CD4-positive, alpha-beta T cell (primary cell): ENCODE results near the gene CABLES2. TPM values are rescaled to one million over a fixed set of nuclear protein-coding genes. Genes with fewer than 3 reads are reported as not detected.

Experiments used
- ATAC-seq: fragments of 200-7000 bp; cut with Tn5 transposase; one replicate; pipeline ENCODE4 v1.10.0; 2022; ENCODE audit warnings: mild to moderate bottlenecking; ENCODE audit not compliant: poor library complexity
- CTCF ChIA-PET: fragments of 350-600 bp; sonication (Branson Sonifier 250); formaldehyde crosslinking; loops from one replicate; lab custom pipeline; 2021; ENCODE audit warnings: antibody characterized with exemption, inconsistent platforms; lab: Charles Lee
- POLR2A ChIA-PET: fragments of 350-600 bp; sonication (Branson Sonifier 250); formaldehyde crosslinking; loops from one replicate; lab custom pipeline; 2021; ENCODE audit warnings: antibody characterized with exemption, inconsistent platforms; lab: Charles Lee
- DNase-seq, 14 experiments: peaks; one replicate each; pipeline ENCODE4 v3.0.0-alpha.2; 2013 to 2020; ENCODE audit warnings: mixed read lengths in 2 of 14
- H3K27ac ChIP-seq, 2 donors: one replicate each; pipeline versions ENCODE4 v1.5.1 to v1.7.0; 2013; ENCODE audit warnings: low read length in 2 of 2, low read depth in 1 of 2, mild to moderate bottlenecking in 1 of 2
- H3K27me3 ChIP-seq, 2 experiments: 1 replicate in 1 of 2; 2 replicates in 1 of 2; pipeline versions ENCODE4 v1.6.1 to v1.7.0; 2013; ENCODE audit warnings: low read length in 2 of 2, control low read depth in 1 of 2, mild to moderate bottlenecking in 1 of 2, moderate library complexity in 1 of 2; ENCODE audit not compliant: insufficient read depth in 2 of 2, control insufficient read depth in 1 of 2
- H3K36me3 ChIP-seq: one replicate; pipeline ENCODE4 v1.6.1; 2013; ENCODE audit warnings: low read length, control low read depth; ENCODE audit not compliant: insufficient read depth
- H3K4me1 ChIP-seq: one replicate; pipeline ENCODE4 v1.6.1; 2013; ENCODE audit warnings: low read length, control low read depth; ENCODE audit not compliant: insufficient read depth
- H3K4me3 ChIP-seq: one replicate; pipeline ENCODE4 v1.5.1; 2013; ENCODE audit warnings: mild to moderate bottlenecking, low read length, moderate library complexity
- H3K9me3 ChIP-seq, 2 experiments: 1 replicate in 1 of 2; 2 replicates in 1 of 2; pipeline versions ENCODE4 v1.6.1 to v1.7.0; 2013; ENCODE audit warnings: low read length in 2 of 2, mild to moderate bottlenecking in 2 of 2, control low read depth in 1 of 2, moderate library complexity in 1 of 2; ENCODE audit not compliant: control insufficient read depth in 1 of 2, insufficient read depth in 1 of 2
- H3K27ac Mint-ChIP-seq: one replicate; pipeline ENCODE4 v1.8.0; 2020; ENCODE audit warnings: mixed read lengths
- H3K27me3 Mint-ChIP-seq: one replicate; pipeline ENCODE4 v1.8.0; 2021; ENCODE audit warnings: mixed read lengths
- H3K36me3 Mint-ChIP-seq: one replicate; pipeline ENCODE4 v1.8.0; 2021; ENCODE audit warnings: low read depth, mixed read lengths
- H3K4me1 Mint-ChIP-seq: one replicate; pipeline ENCODE4 v1.8.0; 2021; ENCODE audit warnings: low read depth, mixed read lengths
- H3K4me3 Mint-ChIP-seq: one replicate; pipeline ENCODE4 v1.8.0; 2020; ENCODE audit warnings: mild to moderate bottlenecking, mixed read lengths
- H3K9me3 Mint-ChIP-seq: one replicate; pipeline ENCODE4 v1.8.0; 2020; ENCODE audit warnings: mixed read lengths
- intact Hi-C, 2 experiments: fragments of 100-400 bp; cut with DNase I in 1 of 2; cut with micrococcal nuclease in 1 of 2; formaldehyde crosslinking; loops; one replicate each; pipeline versions ENCODE4 v1.15.1 to v1.9.0; 2023 to 2025; cut with DNase I, micrococcal nuclease
- total RNA-seq, 174 experiments: library from RNA in 2 of 174; stranded (reverse) in 2 of 174; gene quantifications; one replicate each; pipeline ENCODE4 v1.2.3 and lab custom pipeline; 2021 to 2026
- TF ChIP-seq, protein P1 (sequence below): fragments of 200-600 bp; IDR thresholded peaks from one replicate; pipeline ENCODE4 v1.8.0; 2022; ENCODE audit warnings: antibody characterized with exemption, mild to moderate bottlenecking

The CABLES2 gene
- total RNA-seq, 2 experiments from 2014 or later: 4.4 TPM

DNA sequence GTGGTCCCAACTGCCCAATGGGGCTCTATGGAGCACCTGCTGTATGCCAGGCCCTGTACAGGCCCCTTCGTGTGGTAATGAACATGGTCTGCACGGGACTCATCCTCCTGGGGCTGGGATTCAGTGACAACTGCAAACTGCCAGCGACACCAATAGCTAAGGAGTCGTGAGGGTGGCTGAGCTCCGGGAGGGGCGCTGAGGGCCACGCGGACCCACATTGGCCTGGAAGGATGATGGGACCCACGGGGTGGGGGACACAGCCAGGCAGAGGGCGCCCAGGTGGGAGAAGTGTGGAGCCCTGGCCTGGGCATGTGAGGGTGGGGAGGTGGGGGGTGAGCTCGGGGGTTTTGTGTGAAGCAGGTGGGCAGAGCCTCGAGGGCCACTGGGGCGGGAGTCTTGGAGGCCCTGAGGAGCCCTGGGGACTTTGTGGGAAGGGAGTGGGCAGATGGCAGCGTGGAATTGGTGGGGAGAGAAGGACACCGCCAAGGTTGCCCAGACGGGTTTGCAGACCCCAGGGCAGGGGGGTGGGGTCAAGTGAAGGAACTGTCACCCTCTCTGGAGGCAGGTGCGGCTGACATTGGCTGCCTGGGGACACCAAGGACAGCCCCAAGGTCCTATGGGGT is 46.2 kb upstream of the CABLES2 start:
- ChIA-PET CTCF (no interaction called here), POLR2A (no interaction called here)
- H3K27ac Mint-ChIP-seq: no peak overlapping the region
- peaks cover 0 to 10% of the 10 kb centered on the region in 2 experiments for H3K27me3 ChIP-seq
- H3K4me3 ChIP-seq: no peak overlapping the region
- H3K36me3 Mint-ChIP-seq: no peaks in the 10 kb centered on the region
- no peaks in the 10 kb centered on the region for H3K9me3 Mint-ChIP-seq
- H3K4me3 Mint-ChIP-seq: no peak overlapping the region
- TF ChIP-seq, protein P1, sequence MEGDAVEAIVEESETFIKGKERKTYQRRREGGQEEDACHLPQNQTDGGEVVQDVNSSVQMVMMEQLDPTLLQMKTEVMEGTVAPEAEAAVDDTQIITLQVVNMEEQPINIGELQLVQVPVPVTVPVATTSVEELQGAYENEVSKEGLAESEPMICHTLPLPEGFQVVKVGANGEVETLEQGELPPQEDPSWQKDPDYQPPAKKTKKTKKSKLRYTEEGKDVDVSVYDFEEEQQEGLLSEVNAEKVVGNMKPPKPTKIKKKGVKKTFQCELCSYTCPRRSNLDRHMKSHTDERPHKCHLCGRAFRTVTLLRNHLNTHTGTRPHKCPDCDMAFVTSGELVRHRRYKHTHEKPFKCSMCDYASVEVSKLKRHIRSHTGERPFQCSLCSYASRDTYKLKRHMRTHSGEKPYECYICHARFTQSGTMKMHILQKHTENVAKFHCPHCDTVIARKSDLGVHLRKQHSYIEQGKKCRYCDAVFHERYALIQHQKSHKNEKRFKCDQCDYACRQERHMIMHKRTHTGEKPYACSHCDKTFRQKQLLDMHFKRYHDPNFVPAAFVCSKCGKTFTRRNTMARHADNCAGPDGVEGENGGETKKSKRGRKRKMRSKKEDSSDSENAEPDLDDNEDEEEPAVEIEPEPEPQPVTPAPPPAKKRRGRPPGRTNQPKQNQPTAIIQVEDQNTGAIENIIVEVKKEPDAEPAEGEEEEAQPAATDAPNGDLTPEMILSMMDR: no peak
- ATAC-seq: no peak
- H3K9me3 ChIP-seq: no peaks in the 10 kb centered on the region
- intact Hi-C loops: no loop called here
- H3K27ac ChIP-seq: no peak overlapping the region
- H3K27me3 Mint-ChIP-seq: peaks cover 14% of the 10 kb centered on the region
- H3K4me1 ChIP-seq: no peaks in the 10 kb centered on the region
- no peaks in the 10 kb centered on the region for H3K4me1 Mint-ChIP-seq
- DNase-seq: no peak
- no peaks in the 10 kb centered on the region for H3K36me3 ChIP-seq

DNA sequence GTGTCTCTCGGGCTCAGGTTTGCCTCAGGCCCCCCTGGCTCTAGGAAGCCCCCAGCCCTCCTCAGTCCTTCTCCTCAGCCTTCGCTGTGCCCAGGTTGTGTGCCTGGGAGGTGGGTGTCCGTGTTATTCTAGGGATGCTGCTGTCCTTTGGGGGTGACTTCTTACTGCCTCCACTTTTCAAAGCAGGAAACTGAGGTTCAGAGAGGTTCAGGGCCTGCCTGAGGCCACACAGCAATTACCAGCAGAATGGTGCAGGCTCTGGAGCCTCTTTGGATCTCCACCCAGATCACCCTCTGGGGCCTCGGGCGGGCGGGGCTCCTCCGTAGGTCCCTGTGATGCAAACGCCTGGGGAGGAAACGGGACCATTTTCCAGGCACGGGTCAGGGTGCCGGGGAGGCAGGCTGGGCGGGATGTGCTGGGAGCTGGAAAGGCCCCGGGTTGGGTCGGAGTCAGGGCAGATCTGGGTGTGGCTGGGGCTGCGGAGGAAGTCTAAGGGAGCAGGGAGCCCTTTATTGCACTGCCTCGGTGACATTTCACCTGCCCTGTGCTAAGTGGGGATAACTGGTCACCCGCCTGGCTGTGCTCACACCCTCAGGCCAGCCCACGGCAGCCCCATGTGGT is 45.5 kb upstream of the CABLES2 start:
- no peak for DNase-seq
- no peaks in the 10 kb centered on the region for H3K9me3 Mint-ChIP-seq
- no peak overlapping the region for H3K27ac ChIP-seq
- no peaks in the 10 kb centered on the region for H3K4me1 ChIP-seq
- TF ChIP-seq, protein P1: no peak
- H3K27me3 Mint-ChIP-seq: peaks cover 16% of the 10 kb centered on the region
- POLR2A ChIA-PET: no interaction called here
- no peaks in the 10 kb centered on the region for H3K36me3 Mint-ChIP-seq
- H3K9me3 ChIP-seq: no peaks in the 10 kb centered on the region
- no peak overlapping the region for H3K4me3 Mint-ChIP-seq
- no peak for ATAC-seq
- H3K4me3 ChIP-seq: no peak overlapping the region
- no peak overlapping the region for H3K27ac Mint-ChIP-seq
- no peaks in the 10 kb centered on the region for H3K36me3 ChIP-seq
- CTCF ChIA-PET: no interaction called here
- H3K27me3 ChIP-seq: peaks cover 0 to 10% of the 10 kb centered on the region in 2 experiments
- intact Hi-C loops: no loop called here
- no peaks in the 10 kb centered on the region for H3K4me1 Mint-ChIP-seq

DNA sequence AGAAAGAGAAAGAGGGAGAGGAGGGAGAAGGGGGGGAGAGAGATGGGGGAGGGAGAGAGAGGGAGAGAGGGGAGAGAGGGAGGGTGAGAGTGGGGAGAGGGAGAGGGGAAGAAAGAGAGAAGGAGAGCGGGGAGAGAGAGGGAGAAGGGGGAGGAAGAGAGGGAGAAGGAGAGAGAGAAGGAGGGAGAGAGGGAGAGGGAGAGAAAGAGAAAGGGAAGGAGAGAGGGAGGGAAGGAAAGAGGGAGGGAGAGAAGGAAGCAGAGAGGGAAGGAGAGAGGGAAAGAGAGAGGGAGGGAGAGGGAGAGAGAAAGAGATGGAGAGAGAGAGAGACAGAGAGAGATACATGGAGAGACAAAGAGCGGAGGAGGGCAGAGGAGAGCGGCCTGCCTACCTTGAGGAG is 44.9 kb upstream of the CABLES2 start:
- POLR2A ChIA-PET: no interaction called here
- no peaks in the 10 kb centered on the region for H3K4me1 ChIP-seq

More for the DNA sequence above, 44.9 kb upstream of the CABLES2 start:
- Mint-ChIP-seq H3K36me3 (no peaks in the 10 kb centered on the region), H3K9me3 (no peaks in the 10 kb centered on the region), H3K27ac (no peak overlapping the region), H3K4me3 (no peak overlapping the region), H3K27me3 (peaks cover 15% of the 10 kb centered on the region), H3K4me1 (no peaks in the 10 kb centered on the region)
- H3K27me3 ChIP-seq: peaks cover 0 to 10% of the 10 kb centered on the region in 2 experiments
- no peak overlapping the region for H3K4me3 ChIP-seq
- intact Hi-C loops: no loop called here
- H3K9me3 ChIP-seq: no peaks in the 10 kb centered on the region
- ATAC-seq (no peak), DNase-seq (no peak)
- H3K36me3 ChIP-seq: no peaks in the 10 kb centered on the region
- no peak overlapping the region for H3K27ac ChIP-seq
- CTCF ChIA-PET: no interaction called here
- TF ChIP-seq, protein P1: no peak
